Loucy (cell line): ENCODE measurements around the gene GPHN.

Source experiments
- H2AFZ ChIP-seq: fragments of 200-600 bp; sonication (generic); 2 replicates; pipeline ENCODE4 v1.6.0; 2016; ENCODE audit warnings: antibody characterized with exemption, mild to moderate bottlenecking, low read length, moderate library complexity
- H3F3A ChIP-seq: fragments of 200-600 bp; 2 replicates; pipeline ENCODE4 v1.6.0; 2016; ENCODE audit warnings: antibody characterized with exemption, low read depth, mild to moderate bottlenecking
- H3K27me3 ChIP-seq: fragments of 200-600 bp; sonication (generic); 2 replicates; pipeline ENCODE4 v1.6.1; 2014; ENCODE audit warnings: low read length, mild to moderate bottlenecking; ENCODE audit not compliant: insufficient read depth, poor library complexity, severe bottlenecking
- H3K36me3 ChIP-seq: fragments of 200-600 bp; sonication (generic); 2 replicates; pipeline ENCODE4 v1.6.1; 2016; ENCODE audit warnings: low read length; ENCODE audit not compliant: insufficient read depth
- H3K4me1 ChIP-seq: fragments of 200-600 bp; sonication (generic); 2 replicates; pipeline ENCODE4 v1.5.1; 2014; ENCODE audit warnings: low read length, mild to moderate bottlenecking; ENCODE audit not compliant: insufficient read depth, poor library complexity, severe bottlenecking
- H3K4me2 ChIP-seq: fragments of 200-600 bp; sonication (generic); 2 replicates; pipeline ENCODE4 v1.6.0; 2014; ENCODE audit warnings: antibody characterized with exemption, low read length, low read depth, mild to moderate bottlenecking; ENCODE audit not compliant: poor library complexity, severe bottlenecking
- H3K4me3 ChIP-seq: fragments of 200-600 bp; sonication (generic); 2 replicates; pipeline ENCODE4 v1.5.1; 2014; ENCODE audit warnings: low read length, mild to moderate bottlenecking, mixed read lengths; ENCODE audit not compliant: poor library complexity, severe bottlenecking
- H3K79me2 ChIP-seq: fragments of 200-600 bp; sonication (generic); 2 replicates; pipeline ENCODE4 v1.6.1; 2014; ENCODE audit warnings: low read length; ENCODE audit not compliant: insufficient read depth
- H3K9ac ChIP-seq: fragments of 200-600 bp; sonication (generic); 2 replicates; pipeline ENCODE4 v1.6.0; 2014; ENCODE audit warnings: mild to moderate bottlenecking, low read depth, low read length, moderate library complexity; ENCODE audit not compliant: poor library complexity, severe bottlenecking
- H3K9me2 ChIP-seq: fragments of 200-600 bp; sonication (generic); replicated peaks from 2 replicates; pipeline ENCODE4 v1.6.1; 2016; ENCODE audit warnings: low read depth, low read length, mixed read lengths
- H3K9me3 ChIP-seq: fragments of 200-600 bp; sonication (generic); 2 replicates; pipeline ENCODE4 v1.6.1; 2014; ENCODE audit warnings: mild to moderate bottlenecking, antibody characterized with exemption, low read length, low read depth; ENCODE audit not compliant: insufficient read depth
- H4K20me1 ChIP-seq: fragments of 200-600 bp; sonication (generic); 2 replicates; pipeline ENCODE4 v1.6.0; 2014; ENCODE audit warnings: antibody characterized with exemption, low read length, mild to moderate bottlenecking; ENCODE audit not compliant: insufficient read depth, poor library complexity, severe bottlenecking
- EZH2phosphoT487 ChIP-seq: fragments of 200-600 bp; IDR thresholded peaks from 2 replicates; pipeline ENCODE4 v1.6.1; 2018; ENCODE audit warnings: antibody characterized with exemption, mild to moderate bottlenecking, moderate library complexity, borderline replicate concordance
- TF ChIP-seq, protein P1 (sequence below): fragments of 200-600 bp; sonication (generic); conservative IDR thresholded peaks from 2 replicates; pipeline ENCODE4 v1.5.1; 2014; ENCODE audit warnings: mild to moderate bottlenecking, antibody characterized with exemption, low read length

The GPHN gene

DNA sequence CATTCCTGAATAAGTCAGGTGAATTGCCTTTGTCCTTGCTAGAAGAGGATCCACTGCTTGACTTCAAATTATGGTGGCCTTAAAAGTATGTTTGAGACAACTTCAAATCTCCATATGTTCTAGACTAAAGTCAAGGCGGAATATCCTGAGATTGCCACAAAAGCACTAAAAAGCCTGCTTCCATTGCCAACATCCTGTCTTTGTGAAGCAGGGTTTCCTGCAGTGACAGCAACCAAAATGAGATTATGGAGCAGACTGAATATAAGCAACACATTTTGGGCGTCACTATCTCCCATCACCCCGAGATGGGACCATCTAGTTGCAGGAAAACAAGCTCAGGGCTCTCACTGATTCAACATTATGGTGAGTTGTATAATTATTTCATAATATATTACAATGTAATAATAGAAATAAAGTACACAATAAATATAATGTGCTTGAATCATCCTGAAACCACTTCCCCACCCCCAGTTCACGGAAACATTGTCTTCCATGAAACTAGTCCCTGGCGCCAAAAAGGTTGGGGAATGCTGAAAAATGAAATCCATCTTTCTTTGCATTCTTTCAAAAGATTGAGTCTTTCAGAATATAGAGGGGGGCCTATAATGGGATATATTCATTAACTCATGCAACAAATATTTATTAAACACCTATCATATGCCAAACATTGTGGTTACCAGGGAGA, 143.7 kb downstream of the GPHN start:
- Histone ChIP-seq H3K9me3 (peaks cover 8% of the 10 kb centered on the region; the same call in 1 of the 2 replicates), H3K4me1 (peaks cover 18% of the 10 kb centered on the region), H3K9me2 (no peaks in the 10 kb centered on the region), H3K4me3 (no peak overlapping the region), H3K9ac (no peak overlapping the region), H2AFZ (no peak overlapping the region), H3K27me3 (no peaks in the 10 kb centered on the region), H3F3A (no peaks in the 10 kb centered on the region), H4K20me1 (no peaks in the 10 kb centered on the region), H3K36me3 (no peaks in the 10 kb centered on the region), H3K4me2 (no peak overlapping the region), H3K79me2 (no peaks in the 10 kb centered on the region)
- no peak for TF ChIP-seq EZH2phosphoT487
- TF ChIP-seq, protein P1, sequence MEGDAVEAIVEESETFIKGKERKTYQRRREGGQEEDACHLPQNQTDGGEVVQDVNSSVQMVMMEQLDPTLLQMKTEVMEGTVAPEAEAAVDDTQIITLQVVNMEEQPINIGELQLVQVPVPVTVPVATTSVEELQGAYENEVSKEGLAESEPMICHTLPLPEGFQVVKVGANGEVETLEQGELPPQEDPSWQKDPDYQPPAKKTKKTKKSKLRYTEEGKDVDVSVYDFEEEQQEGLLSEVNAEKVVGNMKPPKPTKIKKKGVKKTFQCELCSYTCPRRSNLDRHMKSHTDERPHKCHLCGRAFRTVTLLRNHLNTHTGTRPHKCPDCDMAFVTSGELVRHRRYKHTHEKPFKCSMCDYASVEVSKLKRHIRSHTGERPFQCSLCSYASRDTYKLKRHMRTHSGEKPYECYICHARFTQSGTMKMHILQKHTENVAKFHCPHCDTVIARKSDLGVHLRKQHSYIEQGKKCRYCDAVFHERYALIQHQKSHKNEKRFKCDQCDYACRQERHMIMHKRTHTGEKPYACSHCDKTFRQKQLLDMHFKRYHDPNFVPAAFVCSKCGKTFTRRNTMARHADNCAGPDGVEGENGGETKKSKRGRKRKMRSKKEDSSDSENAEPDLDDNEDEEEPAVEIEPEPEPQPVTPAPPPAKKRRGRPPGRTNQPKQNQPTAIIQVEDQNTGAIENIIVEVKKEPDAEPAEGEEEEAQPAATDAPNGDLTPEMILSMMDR = no peak

DNA sequence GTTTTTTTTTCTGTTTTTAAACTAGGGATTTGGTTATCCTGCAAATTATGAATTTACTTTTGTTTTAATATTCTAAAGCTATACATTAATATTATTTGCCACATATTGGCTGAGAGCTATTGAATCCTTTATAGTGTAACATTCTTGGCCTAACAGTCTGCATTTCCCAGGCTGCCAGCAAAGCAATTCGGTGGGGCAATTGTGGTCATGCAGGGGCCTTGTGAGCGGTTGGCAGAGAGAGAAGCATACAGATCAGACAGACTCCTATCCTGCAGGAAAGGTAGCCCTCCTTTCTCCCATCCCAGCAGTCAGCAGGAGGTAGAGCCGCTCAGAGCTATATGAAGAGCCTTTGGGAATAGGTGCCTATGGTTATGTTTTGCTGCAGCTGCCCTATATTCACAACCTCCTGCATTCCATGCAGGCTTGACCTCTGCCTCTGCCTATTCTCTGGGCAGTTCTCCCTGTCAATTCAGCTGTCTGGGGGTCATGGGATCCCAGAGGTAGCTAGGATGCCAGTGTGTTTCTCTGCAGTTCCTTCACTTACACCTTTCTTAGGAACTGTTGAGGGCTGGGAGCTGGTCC, 144.7 kb downstream of the GPHN start:
- H3F3A ChIP-seq = no peaks in the 10 kb centered on the region
- no peaks in the 10 kb centered on the region for H3K9me2 ChIP-seq
- TF ChIP-seq EZH2phosphoT487 = no peak
- TF ChIP-seq, protein P1 = no peak
- H3K27me3 ChIP-seq = no peaks in the 10 kb centered on the region
- H3K4me2 ChIP-seq = no peak overlapping the region
- H3K79me2 ChIP-seq = no peaks in the 10 kb centered on the region
- H3K9ac ChIP-seq = no peak overlapping the region
- H3K36me3 ChIP-seq = no peaks in the 10 kb centered on the region
- H4K20me1 ChIP-seq = no peaks in the 10 kb centered on the region
- no peak overlapping the region for H2AFZ ChIP-seq
- H3K4me3 ChIP-seq = no peak overlapping the region
- H3K4me1 ChIP-seq = peaks cover 18% of the 10 kb centered on the region
- H3K9me3 ChIP-seq = peaks cover 17% of the 10 kb centered on the region; the same call in 1 of the 2 replicates

DNA sequence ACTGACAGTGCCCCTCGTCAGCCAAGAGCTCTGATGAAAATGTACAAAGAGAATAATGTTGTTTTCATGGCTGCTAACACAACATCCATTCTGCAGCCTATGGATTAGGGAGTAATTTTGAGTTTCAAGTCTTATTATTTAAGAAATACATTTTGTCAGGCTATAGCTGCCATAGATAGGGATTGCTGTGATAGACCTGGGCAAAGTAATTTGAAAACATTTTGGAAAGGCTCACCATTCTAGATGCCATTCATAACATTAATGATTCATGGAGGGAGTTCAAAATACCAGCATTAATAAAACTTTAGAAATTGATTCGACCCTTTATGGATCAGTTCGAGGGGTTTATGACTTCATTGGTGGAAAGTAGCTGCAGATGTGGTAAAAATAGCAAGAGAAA, 149.8 kb downstream of the GPHN start:
- H3K9me3 ChIP-seq = peaks cover 26% of the 10 kb centered on the region
- H3K36me3 ChIP-seq = no peaks in the 10 kb centered on the region
- no peaks in the 10 kb centered on the region for H3K4me1 ChIP-seq
- TF ChIP-seq, protein P1 = no peak
- TF ChIP-seq EZH2phosphoT487 = no peak
- H3K4me2 ChIP-seq = no peak overlapping the region
- H2AFZ ChIP-seq = no peak overlapping the region
- no peak overlapping the region for H3K9ac ChIP-seq
- H3F3A ChIP-seq = no peaks in the 10 kb centered on the region
- no peaks in the 10 kb centered on the region for H4K20me1 ChIP-seq
- no peaks in the 10 kb centered on the region; the same call in 1 of the 2 replicates for H3K79me2 ChIP-seq
- H3K9me2 ChIP-seq = no peaks in the 10 kb centered on the region
- H3K4me3 ChIP-seq = no peak overlapping the region
- no peaks in the 10 kb centered on the region for H3K27me3 ChIP-seq
